Measurements from ENCODE around the gene FAM240A.

- TF ChIP-seq, protein P1, sequence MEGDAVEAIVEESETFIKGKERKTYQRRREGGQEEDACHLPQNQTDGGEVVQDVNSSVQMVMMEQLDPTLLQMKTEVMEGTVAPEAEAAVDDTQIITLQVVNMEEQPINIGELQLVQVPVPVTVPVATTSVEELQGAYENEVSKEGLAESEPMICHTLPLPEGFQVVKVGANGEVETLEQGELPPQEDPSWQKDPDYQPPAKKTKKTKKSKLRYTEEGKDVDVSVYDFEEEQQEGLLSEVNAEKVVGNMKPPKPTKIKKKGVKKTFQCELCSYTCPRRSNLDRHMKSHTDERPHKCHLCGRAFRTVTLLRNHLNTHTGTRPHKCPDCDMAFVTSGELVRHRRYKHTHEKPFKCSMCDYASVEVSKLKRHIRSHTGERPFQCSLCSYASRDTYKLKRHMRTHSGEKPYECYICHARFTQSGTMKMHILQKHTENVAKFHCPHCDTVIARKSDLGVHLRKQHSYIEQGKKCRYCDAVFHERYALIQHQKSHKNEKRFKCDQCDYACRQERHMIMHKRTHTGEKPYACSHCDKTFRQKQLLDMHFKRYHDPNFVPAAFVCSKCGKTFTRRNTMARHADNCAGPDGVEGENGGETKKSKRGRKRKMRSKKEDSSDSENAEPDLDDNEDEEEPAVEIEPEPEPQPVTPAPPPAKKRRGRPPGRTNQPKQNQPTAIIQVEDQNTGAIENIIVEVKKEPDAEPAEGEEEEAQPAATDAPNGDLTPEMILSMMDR (IDR thresholded peaks at IDR 0.05 in 4 of 5, conservative IDR thresholded peaks at IDR 0.05 in 1 of 5) = no peak
- no peak for TF ChIP-seq POLR2A (IDR thresholded peaks at IDR 0.05)
Observed at GRCh38 chr3:46594723-46595122, 17.6 kb upstream of the FAM240A start.

Measured in gastrocnemius medialis (tissue), 4 donors.